Chondrocyte (in vitro differentiated cells): ENCODE measurements around the gene POLG. TPM values are rescaled to one million over a fixed set of nuclear protein-coding genes. Genes with fewer than 3 reads are reported as not detected.

Experiments
- DNase-seq: peaks from one replicate; pipeline ENCODE4 v3.0.0; 2021; ENCODE audit warnings: mixed read lengths, low spot score
- H3K27ac Mint-ChIP-seq: one replicate; pipeline ENCODE4 v1.8.0; 2021; ENCODE audit warnings: mild to moderate bottlenecking, moderate library complexity, mixed read lengths; ENCODE audit not compliant: unreplicated experiment
- H3K27me3 Mint-ChIP-seq: 2 replicates; pipeline ENCODE4 v1.8.0; 2021; ENCODE audit warnings: low read depth, mixed read lengths
- H3K36me3 Mint-ChIP-seq: 2 replicates; pipeline ENCODE4 v1.8.0; 2021; ENCODE audit warnings: low read depth, mixed read lengths
- H3K4me1 Mint-ChIP-seq: 2 replicates; pipeline ENCODE4 v1.8.0; 2021; ENCODE audit warnings: low read depth, mild to moderate bottlenecking, mixed read lengths
- H3K4me3 Mint-ChIP-seq: one replicate; pipeline ENCODE4 v1.8.0; 2021; ENCODE audit warnings: mild to moderate bottlenecking, moderate library complexity, mixed read lengths; ENCODE audit not compliant: unreplicated experiment
- H3K9me3 Mint-ChIP-seq: 2 replicates; pipeline ENCODE4 v1.8.0; 2021; ENCODE audit warnings: low read depth, mixed read lengths
- CTCF ChIP-seq: fragments of 200-600 bp; sonication (generic); IDR thresholded peaks from 2 replicates; pipeline ENCODE4 v1.5.0; 2021; ENCODE audit warnings: antibody characterized with exemption, mild to moderate bottlenecking, moderate library complexity
- total RNA-seq: library from RNA; stranded (reverse); gene quantifications from 3 replicates; pipeline ENCODE4 v1.2.1, GENCODE V29; 2021

The POLG gene
- total RNA-seq, 1 donor from 2014 or later = 49.7 TPM

- Mint-ChIP-seq H3K4me3 (no peak overlapping the region), H3K4me1 (peaks cover 15% of the 10 kb centered on the region), H3K36me3 (peaks cover 4% of the 10 kb centered on the region), H3K27ac (no peak overlapping the region), H3K9me3 (no peaks in the 10 kb centered on the region), H3K27me3 (no peaks in the 10 kb centered on the region)
- DNase-seq = no peak
- no peak for TF ChIP-seq CTCF
Measured at GRCh38 chr15:89305395-89305794, 29.2 kb downstream of the POLG start.

- Mint-ChIP-seq H3K4me3 (no peak overlapping the region), H3K36me3 (peaks cover 4% of the 10 kb centered on the region), H3K4me1 (peaks cover 15% of the 10 kb centered on the region), H3K9me3 (no peaks in the 10 kb centered on the region), H3K27me3 (no peaks in the 10 kb centered on the region), H3K27ac (no peak overlapping the region)
- no peak for TF ChIP-seq CTCF
- no peak for DNase-seq
Measured at GRCh38 chr15:89303986-89304385, 30.6 kb downstream of the POLG start.

- Mint-ChIP-seq H3K4me1 (no peaks in the 10 kb centered on the region), H3K27me3 (no peaks in the 10 kb centered on the region), H3K9me3 (peaks cover 4% of the 10 kb centered on the region), H3K36me3 (peaks cover 11% of the 10 kb centered on the region), H3K27ac (no peak overlapping the region), H3K4me3 (no peak overlapping the region)
- no peak for TF ChIP-seq CTCF
- no peak for DNase-seq
Measured at GRCh38 chr15:89301304-89302089, 33.1 kb downstream of the POLG start.

- Mint-ChIP-seq H3K9me3 (peaks cover 4% of the 10 kb centered on the region), H3K4me3 (no peak overlapping the region), H3K27me3 (no peaks in the 10 kb centered on the region)
Measured at GRCh38 chr15:89299896-89300295, 34.7 kb downstream of the POLG start.

GRCh38 chr15:89293012-89293411, 41.6 kb downstream of the POLG start:
- H3K27me3 Mint-ChIP-seq = no peaks in the 10 kb centered on the region
- no peak overlapping the region for H3K4me3 Mint-ChIP-seq
- H3K27ac Mint-ChIP-seq = no peak overlapping the region
- H3K36me3 Mint-ChIP-seq = peaks cover 4% of the 10 kb centered on the region
- no peak for DNase-seq
- TF ChIP-seq CTCF = no peak
- no peaks in the 10 kb centered on the region for H3K9me3 Mint-ChIP-seq
- no peaks in the 10 kb centered on the region for H3K4me1 Mint-ChIP-seq

More at GRCh38 chr15:89299896-89300295, 34.7 kb downstream of the POLG start:
- no peak for DNase-seq
- peak; percentile 81 for TF ChIP-seq CTCF
- Mint-ChIP-seq H3K36me3 (peaks cover 11% of the 10 kb centered on the region), H3K4me1 (no peaks in the 10 kb centered on the region), H3K27ac (no peak overlapping the region)
